ENCODE measurements around the gene IFT74. TPM values are rescaled to one million over a fixed set of nuclear protein-coding genes. Genes with fewer than 3 reads are reported as not detected.

IFT74 gene
- total RNA-seq, 1 experiment from 2014 or later = 16.2 TPM

GRCh38 chr9:26935847-26936246 lies 20.4 kb upstream of the IFT74 start:
- no peak overlapping the region for H4K5ac ChIP-seq (ENCODE audit: insufficient read length, low read depth, low read length)
- no peak overlapping the region for H2BK12ac ChIP-seq (ENCODE audit: insufficient read length, low read depth, low read length)
- H4K8ac ChIP-seq (replicated peaks; ENCODE audit: insufficient read length, low read depth, low read length) = no peak overlapping the region
- H4K91ac ChIP-seq (ENCODE audit: insufficient read length, low read depth, low read length) = no peak overlapping the region
- no peak overlapping the region for H3T11ph ChIP-seq (ENCODE audit: low read length)
- H3K79me2 ChIP-seq (ENCODE audit: insufficient read depth, low read length) = peaks cover 17% of the 10 kb centered on the region; the same call in 1 of the 2 replicates
- no peak overlapping the region for H3K23ac ChIP-seq (ENCODE audit: insufficient read length, low read depth, low read length)
- no peak overlapping the region for H3K18ac ChIP-seq (ENCODE audit: insufficient read length, low read depth, low read length)
- H2BK20ac ChIP-seq (ENCODE audit: low read depth, low read length, poor library complexity, severe bottlenecking) = no peak overlapping the region
- H3K27me3 Mint-ChIP-seq (ENCODE audit: low read depth) = no peaks in the 10 kb centered on the region
- no peaks in the 10 kb centered on the region for H3K27me3 ChIP-seq (ENCODE audit: insufficient read depth, low read length)
- no peak overlapping the region for H3K4ac ChIP-seq (ENCODE audit: low read depth, low read length)
- no peak overlapping the region for H2BK120ac ChIP-seq (ENCODE audit: low read depth, low read length, poor library complexity, severe bottlenecking)
- peaks cover 17 to 18% of the 10 kb centered on the region in 2 experiments for H3K4me1 Mint-ChIP-seq
- no peak overlapping the region for H2AK5ac ChIP-seq (ENCODE audit: insufficient read length, low read length)
- H3K9me3 ChIP-seq (ENCODE audit: control insufficient read depth, low read depth, low read length) = no peaks in the 10 kb centered on the region
- H3K4me3 Mint-ChIP-seq = no peak overlapping the region
- H3K9ac ChIP-seq (ENCODE audit: extremely low read depth, insufficient read length, low read length) = no peak overlapping the region
- no peak for DNase-seq
- H3K14ac ChIP-seq (ENCODE audit: insufficient read depth, low read length) = no peak overlapping the region
- peaks cover 8 to 9% of the 10 kb centered on the region in 2 experiments for H3K9me3 Mint-ChIP-seq
- H4K20me1 ChIP-seq (ENCODE audit: control insufficient read depth, insufficient read depth, insufficient read length) = no peaks in the 10 kb centered on the region
- no peak overlapping the region for H3K27ac ChIP-seq (ENCODE audit: insufficient read length, low read depth, low read length)
- peaks cover 2% of the 10 kb centered on the region; the same call in 1 of the 2 replicates for H3K4me1 ChIP-seq (ENCODE audit: insufficient read depth, low read length)
- no peaks in the 10 kb centered on the region for H3K23me2 ChIP-seq (ENCODE audit: insufficient read length, low read depth, low read length, poor library complexity, severe bottlenecking)
- H3K56ac ChIP-seq (ENCODE audit: insufficient read length, low read depth, low read length) = no peak overlapping the region
- peak overlapping the region in 2 of 3 experiments; percentile 56 to 97; a peak in 4 of 7 replicates for H3K27ac Mint-ChIP-seq
- no peak overlapping the region for H2BK15ac ChIP-seq (ENCODE audit: low read depth, low read length)
- H3K79me1 ChIP-seq (ENCODE audit: insufficient read depth, low read depth, low read length, poor library complexity, severe bottlenecking) = peaks cover 3% of the 10 kb centered on the region
- H3K4me2 ChIP-seq (ENCODE audit: insufficient read depth, insufficient read length, low read length) = no peak overlapping the region
- H2AFZ ChIP-seq (ENCODE audit: low read length) = no peak overlapping the region
- TF ChIP-seq CTCF (conservative IDR thresholded peaks at IDR 0.05) = no peak
- H3K36me3 Mint-ChIP-seq (ENCODE audit: insufficient read depth in 1 of 3, low read depth in 3 of 3) = peaks cover 16 to 23% (median 21%) of the 10 kb centered on the region in 3 experiments
- H2BK5ac ChIP-seq (ENCODE audit: insufficient read length, low read length) = no peak overlapping the region
